ENCODE results near the gene MYBPC2.

GRCh38 chr19:50466706-50467039, 34.0 kb downstream of the MYBPC2 start:
- TF ChIP-seq POLR2A (IDR thresholded peaks at IDR 0.05): no peak
- no peak for TF ChIP-seq CTCF (IDR thresholded peaks at IDR 0.05)
